Tibial nerve (tissue), 4 donors: Measurements from ENCODE around the gene KCTD11.

ENCODE experiments used
- CTCF ChIP-seq, 5 experiments: fragments of 200-600 bp in 3 of 5; fragments of 450-650 bp in 2 of 5; sonication (generic) in 3 of 5; IDR thresholded peaks; one replicate each; pipeline ENCODE4 v1.5.1; 2016 to 2019; ENCODE audit warnings: antibody characterized with exemption in 5 of 5, mild to moderate bottlenecking in 3 of 5, moderate library complexity in 2 of 5
- EP300 ChIP-seq, 2 donors: sonication (generic); formaldehyde crosslinking; IDR thresholded peaks; one replicate each; pipeline ENCODE4 v1.6.1; 2017; ENCODE audit warnings: antibody characterized with exemption in 2 of 2, mild to moderate bottlenecking in 1 of 2

DNA sequence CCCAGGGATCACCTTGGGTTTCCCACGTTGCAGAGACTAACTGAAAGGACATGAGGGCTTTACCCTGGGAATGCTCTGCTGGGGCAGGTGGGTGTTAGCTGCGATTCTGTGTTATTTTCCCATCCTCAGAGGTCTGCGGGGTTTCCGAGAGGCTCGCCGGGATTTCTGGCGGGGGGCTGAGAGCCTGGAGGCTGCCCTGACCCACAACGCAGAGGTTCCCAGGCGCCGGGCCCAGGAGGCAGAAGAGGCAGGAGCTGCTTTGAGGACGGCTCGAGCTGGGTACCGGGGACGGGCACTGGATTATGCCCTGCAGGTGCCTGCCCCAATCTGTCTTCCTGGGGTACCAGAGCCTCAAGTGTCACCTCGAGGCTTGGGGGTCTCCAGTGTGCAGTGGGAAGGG is 8.7 kb upstream of the KCTD11 start:
- TF ChIP-seq CTCF (IDR thresholded peaks at IDR 0.05) (no peak), EP300 (IDR thresholded peaks at IDR 0.05) (no peak)
